ENCODE data around the gene GRK5. TPM values are rescaled to one million over a fixed set of nuclear protein-coding genes. Genes with fewer than 3 reads are reported as not detected.
A peak's percentile ranks its signal among the peaks of the same experiment; 100 is the strongest.

The GRK5 gene
- total RNA-seq, 1 experiment from 2014 or later, result 29.0 TPM

- ATAC-seq (peak; percentile 78), DNase-seq (ENCODE audit: low read depth, low spot score) (no peak)
- TF ChIP-seq REST (IDR thresholded peaks at IDR 0.05; ENCODE audit: insufficient read depth in 1 of 2, low read depth in 2 of 2, low read length in 1 of 2), result no peak
- TF ChIP-seq SIN3A (IDR thresholded peaks at IDR 0.05; ENCODE audit: borderline replicate concordance, insufficient read depth, low read depth, low read length), result 0 out of 2 replicates have a peak, but pooled peaks have one; percentile 28
- TF ChIP-seq POLR2AphosphoS5 (IDR thresholded peaks at IDR 0.05; ENCODE audit: low read depth, low read length), result no peak; the same call in none of the 2 replicates
- peak; percentile 99 for TF ChIP-seq CTCF (IDR thresholded peaks at IDR 0.05)
- no peak for TF ChIP-seq TCF7L2 (IDR thresholded peaks at IDR 0.05; ENCODE audit: low read depth, low read length)
- no peaks in the 10 kb centered on the region for H3K27me3 ChIP-seq (ENCODE audit: control insufficient read depth, insufficient read depth, low read length)
- no peaks in the 10 kb centered on the region for H3K9me3 ChIP-seq (ENCODE audit: control insufficient read depth, insufficient read depth, low read depth, low read length)
- H3K27ac ChIP-seq (ENCODE audit: low read length), result peak overlapping the region; percentile 90
- no peaks in the 10 kb centered on the region for H3K36me3 ChIP-seq (ENCODE audit: control insufficient read depth, insufficient read depth, low read length)
- no TSS peak for BruUV-seq (replicated peaks)
- intact Hi-C loops (cut with micrococcal nuclease; ENCODE audit: unreplicated experiment), result loop anchor here (2.0 to 5.0 kb wide), 3 partner anchors 46 to 210 kb away; no protein-coding TSS in a partner anchor
- POLR2A ChIA-PET, result interaction anchor here (0.6 to 1.5 kb wide), 5 partner anchors 13 to 666 kb away, joined by 3 to 4 read pairs (median 3); no protein-coding TSS in a partner anchor
- peak overlapping the region; percentile 52 to 80 for H3K4me3 ChIP-seq (ENCODE audit: low read depth in 2 of 2, low read length in 2 of 2)
- CTCF ChIA-PET, result interaction anchor here (0.6 to 1.4 kb wide), 10 partner anchors 9 to 283 kb away, joined by 3 to 20 read pairs (median 3); no protein-coding TSS in a partner anchor
- in situ Hi-C loops (cut with HindIII; ENCODE audit: low pct_unique_long_range_greater_than_20kb, low sequenced_read_pairs), result no loop called here
- peaks cover 37% of the 10 kb centered on the region for H3K4me1 ChIP-seq (ENCODE audit: control insufficient read depth, insufficient read depth, low read length)
Observed at GRCh38 chr10:119206603-119207365, 587 bp upstream of the GRK5 start.

- ChIA-PET POLR2A (interaction anchor here (0.6 to 1.5 kb wide), 3 partner anchors 15 to 231 kb away, joined by 4 to 5 read pairs (median 4); no protein-coding TSS in a partner anchor), CTCF (interaction anchor here (0.6 to 0.7 kb wide), 2 partner anchors 31 to 45 kb away, joined by 5 to 11 read pairs; no protein-coding TSS in a partner anchor)
- Histone ChIP-seq H3K36me3 (ENCODE audit: control insufficient read depth, insufficient read depth, low read length) (no peaks in the 10 kb centered on the region), H3K27me3 (ENCODE audit: control insufficient read depth, insufficient read depth, low read length) (no peaks in the 10 kb centered on the region), H3K9me3 (ENCODE audit: control insufficient read depth, insufficient read depth, low read depth, low read length) (no peaks in the 10 kb centered on the region), H3K27ac (ENCODE audit: low read length) (peak overlapping the region; percentile 79), H3K4me1 (ENCODE audit: control insufficient read depth, insufficient read depth, low read length) (peaks cover 43% of the 10 kb centered on the region), H3K4me3 (ENCODE audit: low read depth in 2 of 2, low read length in 2 of 2) (peak overlapping the region; percentile 80 to 94)
- BruUV-seq (replicated peaks), result no TSS peak
- ATAC-seq (peak; percentile 33), DNase-seq (ENCODE audit: low read depth, low spot score) (no peak)
- intact Hi-C loops (cut with micrococcal nuclease; ENCODE audit: unreplicated experiment) (loop anchor here (2.0 to 5.0 kb wide), 3 partner anchors 44 to 209 kb away; no protein-coding TSS in a partner anchor), in situ Hi-C loops (cut with HindIII; ENCODE audit: low pct_unique_long_range_greater_than_20kb, low sequenced_read_pairs) (no loop called here)
- peak; percentile 70; the same call in 1 of the 2 replicates for TF ChIP-seq SIN3A (IDR thresholded peaks at IDR 0.05; ENCODE audit: borderline replicate concordance, insufficient read depth, low read depth, low read length)
- TF ChIP-seq CTCF (IDR thresholded peaks at IDR 0.05), result no peak
Observed at GRCh38 chr10:119207713-119208552, 562 bp downstream of the GRK5 start.

Data from Panc1 (cell line).